Glomerular visceral epithelial cell (primary cell): ENCODE results near the gene SLC7A10.

Source experiments
- DNase-seq: peaks from one replicate; pipeline ENCODE4 v3.0.0-alpha.2; 2016; ENCODE audit errors: extremely low spot score

The SLC7A10 gene

DNA sequence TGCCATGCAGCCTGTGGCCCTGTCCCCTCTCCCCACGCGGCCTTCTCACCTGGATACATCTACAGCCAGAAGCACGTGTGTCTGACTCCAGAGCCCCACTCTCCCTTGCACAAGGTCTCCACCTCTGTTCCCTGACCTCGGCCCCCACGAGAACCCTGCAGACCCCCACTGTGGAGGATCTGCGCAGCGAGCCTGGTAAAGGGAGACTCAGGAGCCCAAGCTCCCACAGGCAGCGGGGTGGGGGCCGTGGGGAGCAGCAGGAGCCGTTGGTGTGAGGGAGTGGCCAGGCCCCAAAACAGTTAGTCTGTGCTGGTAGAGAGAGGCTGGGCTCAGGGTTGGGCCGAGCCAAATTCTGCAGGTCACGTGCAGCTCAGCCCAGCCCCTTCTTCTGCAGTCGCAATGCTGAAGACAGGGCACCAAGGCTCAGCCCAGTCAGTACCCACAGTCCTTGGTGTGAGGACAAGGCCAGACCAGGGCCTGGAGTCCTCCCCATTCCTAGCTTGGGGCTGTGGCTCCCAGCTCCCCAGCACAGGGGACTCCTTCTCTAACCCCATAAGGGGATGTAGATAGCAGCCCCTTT is 28.7 kb upstream of the SLC7A10 start:
- DNase-seq: no peak

DNA sequence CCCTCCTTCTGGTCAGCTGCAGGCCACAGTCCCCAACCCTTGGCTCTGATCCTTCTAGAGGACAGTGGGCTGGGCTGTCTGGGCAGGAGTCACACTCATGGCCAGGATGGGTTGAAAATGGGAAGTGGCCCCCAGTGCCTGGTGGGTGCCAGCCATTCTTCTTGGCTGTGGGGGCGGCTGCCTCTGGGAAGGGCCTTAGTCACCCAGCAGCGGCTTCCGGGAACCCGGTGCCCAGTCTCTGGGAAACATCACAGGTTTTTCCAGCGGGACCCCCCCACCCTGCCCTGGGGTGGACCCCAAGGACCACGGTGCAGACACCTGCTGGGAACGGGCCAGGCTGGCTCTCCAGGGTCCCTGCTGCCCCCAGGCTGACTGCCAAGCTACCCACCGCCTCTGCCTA is 27.3 kb upstream of the SLC7A10 start:
- no peak for DNase-seq

DNA sequence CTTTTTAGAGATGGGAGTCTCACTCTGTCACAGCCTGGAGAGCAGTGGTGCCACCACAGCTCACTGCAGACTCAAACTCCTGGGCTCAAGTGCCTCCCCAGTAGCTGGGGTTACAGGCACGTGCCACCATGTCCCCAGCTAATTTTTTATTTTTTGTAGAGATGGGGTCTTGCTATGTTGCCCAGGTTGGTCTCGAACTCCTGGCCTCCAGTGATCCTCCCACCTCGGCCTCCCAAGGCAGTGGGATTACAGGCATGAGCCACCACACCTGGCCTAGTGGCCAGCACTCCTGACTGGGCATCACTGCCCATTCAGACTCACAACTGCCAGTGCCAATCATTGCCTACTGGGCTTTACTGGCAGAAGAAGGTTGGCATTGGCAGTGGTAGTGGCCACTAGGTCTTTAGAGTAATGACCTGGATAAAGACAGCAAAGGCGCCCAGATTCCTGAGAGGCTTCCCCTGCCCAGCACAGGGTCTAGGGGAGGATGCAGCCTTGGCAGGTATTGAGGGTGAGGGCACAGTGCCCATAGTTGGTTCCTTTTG is 26.8 kb upstream of the SLC7A10 start:
- no peak for DNase-seq

DNA sequence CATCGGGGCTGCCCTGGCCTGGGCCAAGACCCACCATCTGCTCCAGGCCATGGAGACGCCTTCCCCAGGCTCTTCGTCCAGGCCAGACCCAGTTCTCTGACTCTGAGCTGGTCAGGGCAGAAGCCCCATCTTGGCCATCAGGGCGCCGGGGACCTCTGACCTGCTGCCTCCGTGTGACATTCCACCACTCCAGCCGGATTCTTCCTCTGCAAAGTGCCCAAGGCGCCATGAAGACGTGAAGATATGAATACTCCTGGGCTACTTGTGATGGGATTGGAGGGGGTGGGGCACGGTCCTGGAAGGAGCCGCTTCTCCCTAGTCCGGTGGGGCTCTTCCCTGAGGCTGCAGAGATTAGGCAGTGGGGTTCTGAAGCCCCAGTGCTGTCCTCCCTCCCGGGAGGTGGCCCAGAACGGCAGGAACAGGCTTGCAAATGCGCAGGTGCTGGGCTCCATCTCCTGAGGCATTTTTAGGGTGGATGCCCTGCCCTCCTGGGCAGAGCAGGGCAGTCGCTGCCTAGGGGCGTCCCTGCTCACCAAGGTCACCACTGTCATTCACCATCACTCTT is 26.0 kb upstream of the SLC7A10 start:
- no peak for DNase-seq

DNA sequence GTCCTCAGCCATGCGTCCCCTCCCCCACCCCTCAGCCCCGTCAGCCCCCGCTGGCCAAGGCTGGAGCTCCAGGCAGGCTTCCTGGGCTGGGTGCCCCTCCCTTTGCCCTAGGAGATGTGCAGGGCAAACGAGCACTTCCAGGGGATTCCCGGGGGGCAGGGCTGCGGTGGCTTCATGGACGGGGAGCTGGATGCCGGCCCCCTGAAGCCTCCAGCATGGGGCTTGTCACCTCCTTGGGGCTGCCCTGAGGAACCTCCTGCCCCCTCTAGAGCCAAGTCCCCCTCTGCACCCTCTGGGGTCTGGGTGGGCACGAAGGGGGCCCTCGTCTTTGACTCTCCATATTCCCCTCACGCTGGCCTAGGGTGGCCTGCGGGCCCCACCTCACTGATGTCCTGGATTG is 25.4 kb upstream of the SLC7A10 start:
- DNase-seq: no peak

DNA sequence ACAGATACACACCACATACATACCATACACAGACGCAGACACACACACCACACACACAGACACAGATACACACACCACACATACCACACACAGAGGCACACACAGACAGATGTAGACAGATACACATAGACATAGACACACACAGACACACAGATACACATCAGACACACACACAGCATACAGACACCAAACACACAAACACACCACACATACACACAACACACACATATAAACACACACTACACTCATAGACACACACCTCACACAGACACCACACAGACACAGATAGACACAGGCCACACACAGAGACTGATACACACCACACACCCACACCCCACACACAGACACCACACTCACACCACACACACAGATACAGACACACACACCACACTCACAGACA is 24.9 kb upstream of the SLC7A10 start:
- no peak for DNase-seq

DNA sequence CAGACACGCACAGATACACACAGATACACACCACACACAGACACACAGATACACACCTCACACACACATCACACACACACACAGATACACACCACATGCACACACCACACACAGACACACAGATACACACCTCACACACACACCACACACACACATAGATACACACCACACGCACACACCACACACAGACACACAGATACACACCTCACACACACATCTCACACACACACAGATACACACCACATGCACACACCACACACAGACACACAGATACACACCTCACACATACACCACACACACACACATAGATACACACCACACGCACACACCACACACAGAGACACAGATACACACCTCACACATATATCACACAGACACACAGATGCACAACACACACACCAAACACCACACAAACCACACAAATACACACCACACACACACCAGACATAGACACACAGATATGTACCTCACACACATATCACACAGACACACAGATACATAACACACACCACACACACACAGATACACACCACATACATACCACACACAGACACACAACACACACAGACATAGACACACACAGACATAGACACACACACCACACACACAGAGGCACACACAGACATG is 24.2 kb upstream of the SLC7A10 start:
- DNase-seq: no peak

DNA sequence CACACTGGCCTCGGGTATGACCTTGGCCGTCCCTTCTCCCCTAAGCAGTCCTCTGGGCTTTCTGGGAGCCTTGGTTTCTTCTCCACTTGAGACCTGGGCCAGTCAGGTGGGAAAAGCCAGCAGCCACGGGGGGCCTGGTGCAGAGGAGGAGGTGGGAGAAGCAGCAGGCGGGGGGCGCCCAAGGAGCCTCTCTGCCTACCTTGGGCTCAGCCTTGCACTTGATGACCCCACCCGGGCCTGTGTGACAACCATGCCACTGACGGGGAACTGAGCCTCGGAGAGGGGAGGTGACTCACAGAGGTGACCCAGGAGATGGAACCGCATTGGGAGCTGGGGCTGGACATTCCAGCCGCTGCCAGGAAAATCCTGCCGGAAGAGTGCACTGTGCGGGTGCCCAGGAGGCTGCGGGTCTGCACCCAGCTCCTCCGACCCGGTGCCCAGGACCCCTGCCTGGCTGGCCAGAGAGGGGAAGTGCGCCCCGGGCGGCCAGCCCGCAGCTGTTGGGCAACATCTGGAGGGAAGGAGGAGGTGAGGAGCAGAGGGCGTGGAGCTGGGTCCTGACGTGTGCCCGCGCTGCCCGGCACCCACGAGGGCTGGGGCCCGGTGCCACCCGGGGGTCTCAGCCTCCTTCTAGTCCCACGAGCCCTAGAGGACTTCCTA is 23.4 kb upstream of the SLC7A10 start:
- DNase-seq: no peak

DNA sequence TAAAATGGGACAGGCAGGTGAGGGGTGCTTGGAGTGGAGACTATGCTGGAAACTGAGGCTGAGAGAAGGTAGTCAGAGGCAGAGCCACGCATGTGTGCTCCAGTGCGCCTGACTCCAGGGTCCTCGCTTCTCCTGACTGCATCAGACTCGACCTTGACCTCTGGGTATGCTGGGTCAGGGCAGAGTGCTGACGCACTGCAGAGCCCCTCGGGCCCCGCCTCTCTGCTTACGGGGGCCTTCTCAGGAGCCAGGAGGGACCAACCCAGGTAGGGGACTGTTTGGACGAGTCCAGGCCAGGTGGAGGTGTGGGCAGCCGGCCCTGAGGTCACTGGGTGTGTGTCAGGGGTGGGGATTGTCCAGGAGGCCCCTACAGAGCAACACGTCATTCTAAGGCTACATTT is 22.9 kb upstream of the SLC7A10 start:
- no peak for DNase-seq

DNA sequence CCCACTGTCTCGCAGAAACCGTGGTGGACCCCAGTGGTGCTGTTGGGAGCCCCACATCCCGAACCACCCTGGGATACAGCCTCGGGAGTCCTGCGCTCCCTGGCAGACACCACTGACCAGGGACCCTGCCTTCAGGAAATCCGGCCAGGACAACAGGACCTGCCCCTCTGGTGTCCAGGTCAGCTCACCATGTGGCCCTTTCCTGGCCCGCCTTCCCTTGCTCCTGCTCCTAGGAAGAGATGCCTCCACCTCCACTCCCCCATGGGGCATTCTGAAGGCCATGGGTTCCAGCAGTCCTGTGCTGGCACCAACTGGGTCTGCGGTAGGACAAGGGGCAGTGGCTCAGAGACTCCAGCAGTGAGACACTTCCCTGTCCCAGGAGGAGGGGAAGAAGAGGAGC is 22.5 kb upstream of the SLC7A10 start:
- DNase-seq: no peak

DNA sequence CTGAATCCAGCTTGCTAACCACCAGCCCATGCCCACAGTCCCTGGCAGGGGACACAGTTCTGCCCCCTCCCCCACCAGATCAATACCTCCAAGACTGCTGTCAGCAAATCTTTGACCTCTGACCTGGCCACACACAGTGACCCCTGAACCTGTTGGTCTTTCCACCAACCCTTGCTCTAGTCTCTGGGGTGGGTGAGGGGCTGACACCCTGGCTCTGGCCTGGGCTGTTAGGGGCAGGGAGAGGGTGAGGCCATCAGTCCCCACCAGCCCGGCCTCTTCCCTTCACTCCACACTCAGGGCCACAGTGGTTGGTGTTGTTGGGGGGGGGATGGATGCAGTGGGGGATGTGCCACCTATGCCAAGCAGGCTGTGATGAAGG is 21.8 kb upstream of the SLC7A10 start:
- DNase-seq: no peak

DNA sequence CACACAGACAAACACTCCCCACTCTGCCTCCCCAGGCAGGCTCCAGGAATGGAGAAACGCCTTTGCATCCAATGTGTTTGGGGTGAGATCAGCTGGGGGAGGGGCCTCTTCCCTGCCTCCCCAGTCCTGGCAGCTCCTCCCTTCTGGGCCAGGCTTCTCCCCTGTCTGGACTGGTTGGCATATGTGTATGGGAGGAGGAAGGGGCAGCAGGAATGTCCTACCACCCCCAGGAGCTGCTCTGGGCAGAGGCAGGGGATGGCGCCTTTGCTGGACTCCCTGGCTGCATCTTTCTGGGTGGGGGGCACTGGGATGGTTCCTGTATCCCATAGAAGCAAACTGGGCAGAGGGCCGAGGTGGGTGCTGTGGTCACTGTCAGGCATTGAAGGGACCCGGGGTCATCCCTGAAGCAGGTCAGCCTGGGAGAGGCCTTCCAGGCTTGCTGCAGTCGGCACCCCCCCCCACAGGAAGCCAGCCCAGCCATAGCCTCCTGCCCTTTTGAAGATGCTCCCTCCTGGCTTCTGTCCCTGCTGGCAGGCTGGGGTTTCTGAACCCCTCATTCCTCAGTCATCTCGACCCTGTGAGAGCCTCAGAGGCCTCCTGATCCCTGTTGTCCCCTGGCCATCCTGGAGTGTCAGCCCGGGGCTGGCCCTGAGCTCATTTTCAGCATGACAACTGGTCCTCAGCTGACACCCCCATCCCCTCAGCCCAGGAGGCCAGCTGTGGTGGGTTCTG is 21.2 kb upstream of the SLC7A10 start:
- no peak for DNase-seq

DNA sequence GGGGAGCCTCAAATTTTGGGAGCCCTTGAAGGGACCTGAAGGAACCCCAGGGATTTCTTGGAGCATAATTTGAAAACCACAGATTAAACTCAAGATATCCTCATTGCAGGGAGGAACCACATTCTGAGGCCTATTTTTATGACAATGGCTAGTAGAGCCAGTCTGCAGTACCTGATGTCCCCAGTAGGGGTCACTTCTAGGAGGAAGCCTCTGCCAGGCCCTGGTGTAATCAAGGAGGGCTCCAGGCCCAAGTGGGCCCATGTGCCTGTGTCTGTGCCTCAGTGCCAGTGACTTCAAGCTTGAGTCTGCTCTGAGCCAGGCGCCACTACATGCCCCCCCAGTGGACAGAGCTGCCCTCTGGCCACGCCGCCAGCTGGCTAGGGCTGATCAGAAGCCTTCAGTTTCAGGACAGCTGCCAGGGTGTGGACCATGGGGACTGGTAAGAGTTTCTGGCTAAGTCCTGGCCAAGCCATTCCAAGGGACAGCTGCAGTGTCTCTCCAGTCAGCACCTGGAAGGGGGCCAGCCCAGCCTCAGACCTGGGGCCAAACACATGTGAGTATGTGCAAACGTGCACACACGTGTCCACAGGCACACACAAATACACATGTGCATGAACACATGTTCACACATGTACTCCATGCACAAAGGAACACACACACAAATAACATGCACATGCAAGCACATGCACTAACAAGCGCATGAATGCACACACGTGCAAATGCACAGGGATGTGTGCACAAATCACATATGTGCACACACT is 20.5 kb upstream of the SLC7A10 start:
- no peak for DNase-seq

DNA sequence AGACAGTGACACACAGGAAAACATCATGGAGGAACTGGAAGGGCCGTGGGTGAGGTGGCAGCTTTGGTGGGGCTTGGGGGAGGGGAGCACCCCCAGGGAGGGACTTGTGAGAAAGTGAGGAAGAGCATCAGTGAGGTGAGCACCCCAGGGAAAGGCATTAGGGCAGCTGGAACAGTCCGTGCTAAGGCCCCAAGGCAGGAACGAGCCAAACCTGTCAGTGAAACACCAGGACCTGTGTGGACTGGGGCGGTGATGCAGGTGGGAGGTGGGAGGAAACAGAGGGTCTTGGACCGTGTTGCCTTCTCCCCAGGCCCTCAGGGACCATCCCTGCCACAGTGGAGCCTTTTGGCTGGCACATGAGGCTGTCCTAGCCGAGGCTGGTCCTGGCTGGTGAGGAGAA is 17.3 kb upstream of the SLC7A10 start:
- no peak for DNase-seq

DNA sequence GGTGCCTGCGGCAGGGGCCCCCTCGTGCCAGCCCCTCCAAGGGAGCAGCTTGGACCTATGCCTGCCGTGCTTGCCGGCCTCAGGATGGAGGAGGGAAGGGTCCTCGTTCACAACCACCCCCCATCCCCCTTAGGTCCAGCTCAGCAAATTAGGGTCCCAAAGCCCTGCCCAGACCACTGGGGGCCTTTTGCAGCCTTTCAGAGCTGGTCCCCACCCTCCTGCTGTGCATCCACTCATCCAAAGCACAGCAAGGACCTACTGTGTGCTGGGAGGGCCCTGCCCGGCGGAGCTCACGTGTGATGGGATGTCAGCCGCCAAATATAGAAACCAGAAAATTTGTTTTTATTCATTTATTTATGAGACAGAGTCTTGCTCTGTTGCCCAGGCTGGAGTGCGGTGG is 16.5 kb upstream of the SLC7A10 start:
- no peak for DNase-seq

DNA sequence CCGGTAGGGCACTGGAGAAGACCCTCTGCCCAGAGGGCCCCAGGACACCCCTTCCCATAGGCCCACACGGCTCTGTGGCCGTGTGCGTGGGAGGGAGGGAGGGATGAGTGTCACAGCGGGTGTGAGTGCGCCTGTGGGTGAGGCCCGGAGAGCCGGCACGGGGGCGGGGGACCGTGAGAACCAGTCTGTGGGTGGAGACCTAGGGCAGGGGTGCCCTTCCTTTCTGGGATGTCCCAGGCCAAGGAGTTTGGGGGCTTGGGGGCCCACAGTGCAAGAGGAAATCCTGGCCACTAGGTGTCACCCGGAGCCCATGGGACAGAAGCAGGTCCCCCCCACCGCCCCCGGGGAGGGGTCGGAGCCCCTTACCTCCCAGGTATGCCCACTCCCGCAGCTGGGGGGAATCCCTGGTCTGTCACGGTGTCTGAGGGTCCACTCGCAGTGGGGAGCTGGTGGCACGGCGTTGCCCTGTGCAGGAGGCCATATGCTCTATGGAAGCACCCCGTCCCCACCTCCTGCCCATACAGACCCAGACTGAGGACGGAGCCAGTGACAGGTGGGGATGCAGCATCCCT is 16.0 kb upstream of the SLC7A10 start:
- DNase-seq: no peak

DNA sequence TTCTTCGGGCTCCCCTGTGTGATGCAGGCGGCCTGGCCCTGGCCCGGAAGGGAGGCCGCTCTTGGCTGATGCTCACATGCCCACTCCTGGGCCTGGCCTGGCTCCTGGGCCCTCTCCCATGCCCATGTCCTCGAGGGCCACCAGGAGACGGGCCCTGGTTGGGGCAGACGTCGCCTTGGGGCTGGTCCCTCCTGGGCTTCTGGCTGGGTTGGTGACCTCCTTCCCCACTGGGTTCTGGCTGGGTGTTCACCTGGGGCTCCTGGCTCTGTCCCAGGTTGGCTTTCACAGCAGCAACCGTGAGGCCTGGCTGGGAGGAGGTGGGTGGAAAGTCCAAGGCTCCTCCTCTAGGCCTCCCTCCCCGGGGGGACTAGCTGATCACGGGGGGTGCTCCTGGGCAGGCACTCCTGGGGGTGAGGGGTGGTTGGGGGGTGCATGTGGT is 15.5 kb upstream of the SLC7A10 start:
- no peak for DNase-seq

DNA sequence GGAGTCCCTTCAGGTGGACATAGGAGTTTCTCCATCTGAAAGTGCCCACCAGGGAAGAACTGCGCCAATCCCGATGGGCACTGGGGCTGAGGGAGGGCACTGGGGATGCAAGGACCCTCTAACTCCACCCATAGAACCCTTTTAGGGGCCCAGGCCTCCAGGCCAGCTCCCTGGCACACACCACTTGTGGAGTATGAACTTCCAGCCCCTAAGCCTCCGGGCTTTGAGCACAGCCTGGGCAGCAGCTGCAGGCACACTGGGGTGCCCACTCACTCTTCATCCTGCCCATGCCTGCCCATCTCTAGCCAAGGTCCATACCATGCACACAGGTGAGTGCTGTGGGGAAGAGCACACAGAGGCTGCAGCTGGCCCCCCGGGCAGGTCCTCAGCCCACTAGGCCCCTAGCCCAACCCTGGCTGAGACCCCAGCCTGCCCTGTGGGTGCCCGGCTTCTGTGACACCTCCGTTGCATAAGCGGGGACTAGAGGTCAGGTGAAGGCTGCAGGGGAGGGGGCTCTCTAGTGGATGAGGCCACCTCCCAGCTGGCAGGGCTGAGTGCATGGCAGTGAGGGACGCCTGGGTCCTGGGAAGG is 14.6 kb upstream of the SLC7A10 start:
- no peak for DNase-seq

DNA sequence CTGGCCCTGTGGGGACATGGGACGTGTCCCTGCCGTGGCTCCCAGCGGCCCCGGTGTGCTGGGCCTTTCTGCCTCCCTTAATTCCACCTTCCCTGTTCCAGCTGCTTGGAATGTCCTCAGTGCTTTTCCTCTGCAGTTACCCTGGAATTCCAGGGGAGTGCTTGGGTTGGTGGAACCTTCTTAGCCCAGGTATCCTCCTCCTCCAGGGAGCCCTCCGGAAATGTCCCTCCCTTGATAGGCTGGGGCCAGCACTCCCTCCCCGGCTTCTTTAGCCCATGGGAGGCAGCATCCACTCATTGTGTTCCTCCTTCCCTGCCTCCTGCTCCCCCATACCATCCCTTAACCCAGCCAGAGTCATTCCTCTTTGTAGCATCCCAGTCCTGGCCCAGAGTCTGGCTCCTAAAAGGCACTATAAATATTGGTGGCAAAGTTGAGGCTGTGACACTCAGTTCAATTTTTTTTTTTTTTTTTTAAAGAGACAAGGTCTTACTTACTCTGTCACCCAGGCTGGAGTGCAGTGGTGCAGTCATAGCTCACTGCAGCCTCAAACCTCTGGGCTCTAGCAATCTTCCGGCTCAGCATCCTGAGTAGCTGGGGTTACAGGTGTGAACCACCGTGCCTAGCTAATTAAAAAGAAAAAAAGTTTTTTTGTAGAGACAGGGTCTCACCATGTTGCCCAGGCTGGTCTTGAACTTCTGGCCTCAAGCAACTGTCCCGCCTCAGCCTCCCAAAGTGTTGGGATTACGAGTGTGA is 13.7 kb upstream of the SLC7A10 start:
- no peak for DNase-seq
